Measurements from ENCODE around the gene IL1A.

The IL1A gene

GRCh38 chr2:112768432-112768831, 15.9 kb downstream of the IL1A start:
- peaks cover 17% of the 10 kb centered on the region for H3K4me1 ChIP-seq (ENCODE audit: insufficient read depth, poor library complexity, severe bottlenecking)
- no peak overlapping the region for H3K4me3 ChIP-seq (ENCODE audit: severe bottlenecking)
- DNase-seq (ENCODE audit: low spot score) (no peak), ATAC-seq (ENCODE audit: low read depth) (no peak)
- H3K27ac ChIP-seq (ENCODE audit: poor library complexity, severe bottlenecking), result peak overlapping the region; percentile 10
- H3K36me3 ChIP-seq (ENCODE audit: low read depth), result no peaks in the 10 kb centered on the region
- TF ChIP-seq CTCF (IDR thresholded peaks at IDR 0.05; ENCODE audit: poor library complexity, severe bottlenecking), result peak; percentile 17
- H3K27me3 ChIP-seq (ENCODE audit: insufficient read depth, poor library complexity, severe bottlenecking), result no peaks in the 10 kb centered on the region
- H3K9me3 ChIP-seq (ENCODE audit: severe bottlenecking), result no peaks in the 10 kb centered on the region

- H3K4me1 ChIP-seq (ENCODE audit: insufficient read depth, poor library complexity, severe bottlenecking), result peaks cover 20% of the 10 kb centered on the region
- no peaks in the 10 kb centered on the region for H3K36me3 ChIP-seq (ENCODE audit: low read depth)
- no peaks in the 10 kb centered on the region for H3K27me3 ChIP-seq (ENCODE audit: insufficient read depth, poor library complexity, severe bottlenecking)
- no peak for TF ChIP-seq CTCF (IDR thresholded peaks at IDR 0.05; ENCODE audit: poor library complexity, severe bottlenecking)
- peak overlapping the region; percentile 10 for H3K27ac ChIP-seq (ENCODE audit: poor library complexity, severe bottlenecking)
- no peak overlapping the region for H3K4me3 ChIP-seq (ENCODE audit: severe bottlenecking)
- DNase-seq (ENCODE audit: low spot score) (no peak), ATAC-seq (ENCODE audit: low read depth) (no peak)
- H3K9me3 ChIP-seq (ENCODE audit: severe bottlenecking), result no peaks in the 10 kb centered on the region
These were observed 16.5 kb downstream of the IL1A start for GRCh38 chr2:112767693-112768330.

GRCh38 chr2:112765251-112765650, 19.0 kb downstream of the IL1A start:
- no peak for ATAC-seq (ENCODE audit: low read depth)
- H3K27ac ChIP-seq (ENCODE audit: poor library complexity, severe bottlenecking), result peak overlapping the region; percentile 57

GRCh38 chr2:112764071-112765044, 19.9 kb downstream of the IL1A start, which contains the start of gene CKAP2L:
Gene CKAP2L, minus strand, starts transcription at chr2:112764609. Its CDS starts 11 bp downstream, at chr2:112764598.
- peak; percentile 94 for ATAC-seq (ENCODE audit: low read depth)
- Histone ChIP-seq H3K27me3 (ENCODE audit: insufficient read depth, poor library complexity, severe bottlenecking) (no peaks in the 10 kb centered on the region), H3K4me3 (ENCODE audit: severe bottlenecking) (peak within 1 kb of the TSS; percentile 70), H3K36me3 (ENCODE audit: low read depth) (peaks cover 32% of the 10 kb centered on the region), H3K9me3 (ENCODE audit: severe bottlenecking) (no peaks in the 10 kb centered on the region), H3K4me1 (ENCODE audit: insufficient read depth, poor library complexity, severe bottlenecking) (peaks cover 43% of the 10 kb centered on the region), H3K27ac (ENCODE audit: poor library complexity, severe bottlenecking) (peak within 1 kb of the TSS; percentile 57)
- no peak for TF ChIP-seq CTCF (IDR thresholded peaks at IDR 0.05; ENCODE audit: poor library complexity, severe bottlenecking)
- peak; percentile 97 for DNase-seq (ENCODE audit: low spot score)

More at GRCh38 chr2:112765251-112765650, 19.0 kb downstream of the IL1A start:
- no peak for DNase-seq (ENCODE audit: low spot score)
- peaks cover 23% of the 10 kb centered on the region for H3K36me3 ChIP-seq (ENCODE audit: low read depth)
- peak overlapping the region; percentile 70 for H3K4me3 ChIP-seq (ENCODE audit: severe bottlenecking)
- no peaks in the 10 kb centered on the region for H3K9me3 ChIP-seq (ENCODE audit: severe bottlenecking)
- H3K4me1 ChIP-seq (ENCODE audit: insufficient read depth, poor library complexity, severe bottlenecking), result peaks cover 42% of the 10 kb centered on the region
- H3K27me3 ChIP-seq (ENCODE audit: insufficient read depth, poor library complexity, severe bottlenecking), result no peaks in the 10 kb centered on the region
- TF ChIP-seq CTCF (IDR thresholded peaks at IDR 0.05; ENCODE audit: poor library complexity, severe bottlenecking), result no peak

Measured in RWPE2 (cell line).